ENCODE data around the gene FTO. TPM values are rescaled to one million over a fixed set of nuclear protein-coding genes. Genes with fewer than 3 reads are reported as not detected.

FTO gene
- total and polyA plus RNA-seq, 2 of the 8 experiments (the other 6 are each of a cell fraction or from before 2014, with no cell fraction given) = 34.5 to 59.8 TPM

DNA sequence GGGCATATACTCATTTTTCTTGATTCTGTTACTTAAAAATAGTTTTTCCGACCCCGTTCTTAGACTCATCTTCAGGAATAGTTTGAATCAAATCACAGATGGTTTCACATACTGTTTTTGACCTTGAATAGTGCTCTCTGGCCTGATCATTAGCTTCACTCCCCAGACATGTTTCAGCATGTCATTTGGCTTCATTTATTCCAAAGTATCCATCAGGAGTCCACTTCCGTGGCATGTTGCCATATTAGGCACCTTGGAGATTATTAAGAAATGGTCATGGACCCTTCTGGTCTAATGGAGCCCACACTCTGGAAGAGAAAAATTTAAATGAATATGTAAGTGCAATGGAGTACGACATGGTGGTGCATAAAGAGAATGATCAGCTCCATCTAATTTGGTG, 222.3 kb downstream of the FTO start (continued):
- TF ChIP-seq KDM4A (IDR thresholded peaks at IDR 0.05; ENCODE audit: low read depth, low read length, severe bottlenecking) (no peak), SIN3A (conservative IDR thresholded peaks at IDR 0.05 in 1 of 2, IDR thresholded peaks at IDR 0.05 in 1 of 2; ENCODE audit: low read depth in 1 of 2, low read length in 2 of 2) (no peak), CHD2 (IDR thresholded peaks at IDR 0.05; ENCODE audit: low read length) (no peak), SP1 (IDR thresholded peaks at IDR 0.05; ENCODE audit: low read depth, low read length) (no peak), RFX5 (IDR thresholded peaks at IDR 0.05; ENCODE audit: borderline replicate concordance, low read depth, low read length) (no peak), SP4 (IDR thresholded peaks at IDR 0.05; ENCODE audit: low read length) (no peak), CHD1 (IDR thresholded peaks at IDR 0.05; ENCODE audit: low read depth, low read length) (no peak)
- TF ChIP-seq, protein P1, sequence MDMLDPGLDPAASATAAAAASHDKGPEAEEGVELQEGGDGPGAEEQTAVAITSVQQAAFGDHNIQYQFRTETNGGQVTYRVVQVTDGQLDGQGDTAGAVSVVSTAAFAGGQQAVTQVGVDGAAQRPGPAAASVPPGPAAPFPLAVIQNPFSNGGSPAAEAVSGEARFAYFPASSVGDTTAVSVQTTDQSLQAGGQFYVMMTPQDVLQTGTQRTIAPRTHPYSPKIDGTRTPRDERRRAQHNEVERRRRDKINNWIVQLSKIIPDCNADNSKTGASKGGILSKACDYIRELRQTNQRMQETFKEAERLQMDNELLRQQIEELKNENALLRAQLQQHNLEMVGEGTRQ (IDR thresholded peaks at IDR 0.05; ENCODE audit: low read length) = no peak

Data from H1 (cell line).